Right lung (tissue), 10 donors: Measurements from ENCODE around the gene AHCYL2. TPM values are rescaled to one million over a fixed set of nuclear protein-coding genes. Genes with fewer than 3 reads are reported as not detected.

Experiments
- DNase-seq, 2 donors: peaks; one replicate each; pipeline ENCODE4 v3.0.0-alpha.2; 2013
- long read RNA-seq, 8 donors: transcript quantifications; one replicate each; lab custom pipeline, GENCODE V29; 2026
- polyA plus RNA-seq, 5 donors: library from polyadenylated mRNA; unstranded; fragments of 120-200 nt; gene quantifications; one replicate each; pipeline versions ENCODE4 v1.2.1 to v1.2.3, GENCODE V29; 2013; ENCODE audit warnings: inconsistent platforms in 1 of 5, low replicate concordance in 1 of 5; ENCODE audit not compliant: insufficient read length in 5 of 5, insufficient read depth in 1 of 5

The AHCYL2 gene
- polyA plus RNA-seq = 10 to 100 TPM; 15.9 to 20.8 (median 19.8) TPM
- long read RNA-seq, donor 1, partial matches to known transcripts = 11 of 11 reads
- long read RNA-seq, donor 1, other reads (novel, unspliced or antisense) = 0 of 11 reads
- long read RNA-seq, donor 2, full-length matches to known transcripts = 1 of 47 reads
- long read RNA-seq, donor 2, partial matches to known transcripts = 46 of 47 reads
- long read RNA-seq, donor 2, other reads (novel, unspliced or antisense) = 0 of 47 reads
- long read RNA-seq, donor 3 = 0 reads
- long read RNA-seq, donor 4, full-length matches to known transcripts = 1 of 1 reads
- long read RNA-seq, donor 4, partial matches to known transcripts = 0 of 1 reads
- long read RNA-seq, donor 4, other reads (novel, unspliced or antisense) = 0 of 1 reads
- long read RNA-seq, donor 5, full-length matches to known transcripts = 2 of 2 reads
- long read RNA-seq, donor 5, partial matches to known transcripts = 0 of 2 reads
- long read RNA-seq, donor 5, other reads (novel, unspliced or antisense) = 0 of 2 reads
- long read RNA-seq, donor 6, full-length matches to known transcripts = 3 of 3 reads
- long read RNA-seq, donor 6, partial matches to known transcripts = 0 of 3 reads
- long read RNA-seq, donor 6, other reads (novel, unspliced or antisense) = 0 of 3 reads
- long read RNA-seq, donor 7, partial matches to known transcripts = 54 of 54 reads
- long read RNA-seq, donor 7, other reads (novel, unspliced or antisense) = 0 of 54 reads
- long read RNA-seq, donor 8 = 0 reads

DNA sequence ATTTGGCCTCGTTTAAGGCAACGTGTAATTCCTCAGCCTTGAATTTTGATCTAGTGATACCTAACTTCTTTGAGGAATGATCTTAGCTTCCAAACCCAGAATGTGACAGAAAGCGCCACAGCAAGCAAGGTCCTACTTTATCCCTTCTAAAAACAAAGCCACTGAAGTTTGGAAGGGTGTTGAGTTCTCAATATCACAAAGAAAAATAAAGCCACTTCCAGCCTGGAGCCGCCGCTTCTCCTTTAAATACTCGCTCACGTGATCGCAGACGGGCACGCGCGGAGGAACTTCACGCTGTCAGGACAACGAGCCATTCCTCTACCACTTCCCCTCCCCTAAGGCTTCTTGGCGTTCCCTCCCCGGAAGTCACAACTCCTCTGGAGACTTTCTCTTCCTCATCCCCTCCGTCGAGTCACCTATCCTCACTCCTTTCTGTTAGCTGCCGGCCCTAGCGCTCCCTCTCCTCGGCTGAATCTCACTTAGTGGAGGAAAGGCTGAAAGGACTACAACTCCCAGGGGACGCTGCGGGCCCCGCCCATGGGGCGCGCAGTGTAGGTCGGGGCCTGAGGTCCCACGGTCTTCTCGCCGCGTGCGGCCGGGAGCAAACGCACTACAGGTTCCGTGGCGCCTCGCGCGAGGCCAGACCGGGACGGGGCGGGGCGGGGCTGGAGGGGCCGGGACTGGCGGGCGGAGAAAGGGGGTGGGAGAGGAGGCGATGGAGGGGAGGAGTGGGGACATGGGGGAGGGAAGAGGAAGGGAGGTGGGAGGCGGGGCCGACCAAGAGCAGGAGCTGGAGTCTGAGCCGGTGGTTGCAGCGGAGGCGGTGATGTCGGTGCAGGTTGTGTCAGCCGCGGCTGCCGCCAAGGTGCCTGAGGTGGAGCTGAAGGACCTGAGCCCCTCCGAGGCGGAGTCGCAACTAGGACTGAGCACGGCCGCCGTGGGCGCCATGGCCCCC is at the start of gene AHCYL2:
Gene AHCYL2 (plus strand): TSS at position 780 of the 955 bp plus-strand sequence.
- peak; percentile 98 to 99 for DNase-seq

DNA sequence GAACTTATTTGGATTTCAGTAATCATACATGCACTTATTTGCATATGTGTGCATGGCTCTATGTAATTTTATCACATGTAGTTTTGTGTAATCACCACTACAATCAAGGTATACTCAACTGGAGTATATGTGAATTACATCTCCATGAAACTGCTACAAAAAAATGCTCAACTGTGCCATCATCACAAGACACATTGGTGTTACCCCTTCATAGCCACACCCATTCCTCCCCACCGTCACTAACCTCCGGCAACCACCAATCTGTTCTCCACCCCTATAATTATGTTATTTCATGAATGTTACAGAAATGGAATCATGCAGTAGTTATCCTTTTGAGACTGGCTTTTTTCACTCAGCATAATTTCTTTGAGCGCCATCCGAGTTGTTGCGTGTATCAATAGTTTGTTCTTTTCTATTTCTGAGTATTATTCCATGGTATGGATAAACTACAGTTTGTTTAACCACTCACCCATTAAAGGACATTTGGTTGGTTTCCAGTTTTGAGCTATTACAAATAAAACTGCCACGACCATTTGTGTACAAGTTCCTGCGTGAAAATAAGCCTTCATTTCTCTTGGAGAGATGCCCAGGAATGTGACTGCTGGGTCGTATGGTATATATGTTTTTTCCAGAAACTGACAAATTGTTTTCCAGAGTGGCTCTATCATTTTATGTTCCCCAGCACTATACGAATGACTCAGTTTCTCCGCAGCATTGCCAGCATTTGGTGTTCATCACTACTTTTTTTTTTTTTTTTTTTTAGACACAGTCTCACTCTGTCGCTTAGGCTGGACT is 47.7 kb upstream of the AHCYL2 start:
- DNase-seq = no peak

DNA sequence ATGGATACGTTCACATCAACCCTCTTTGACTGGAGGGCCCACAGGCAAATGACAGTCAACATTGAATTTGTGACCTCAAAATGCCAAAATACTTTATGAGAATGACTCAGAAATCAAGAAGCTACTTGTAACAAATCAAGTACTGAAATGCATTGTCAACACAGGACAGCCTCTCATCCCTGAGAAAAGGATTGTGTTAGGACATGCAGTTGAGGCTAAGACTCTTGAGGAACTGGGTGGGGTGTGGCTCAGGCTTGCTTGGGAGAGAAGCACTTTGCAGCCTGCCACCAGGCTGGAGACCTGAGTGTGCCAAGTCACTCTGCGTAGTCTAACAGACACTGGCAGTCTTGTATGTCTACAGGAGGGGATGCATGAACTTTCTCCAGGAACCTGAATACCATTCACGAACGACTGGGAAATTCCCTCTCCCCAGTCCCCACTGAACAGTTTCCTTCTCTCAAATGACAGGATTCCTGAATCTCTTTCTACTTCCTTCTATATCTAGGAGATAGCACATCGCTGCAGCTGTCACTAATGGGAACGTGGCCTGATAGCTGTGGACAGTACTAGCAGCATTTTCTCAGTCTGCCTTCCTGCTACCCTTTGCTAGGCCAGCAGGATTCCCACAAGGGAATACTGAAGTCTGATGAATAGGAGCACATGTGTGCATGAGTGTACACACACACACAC is 39.7 kb upstream of the AHCYL2 start:
- DNase-seq = no peak

DNA sequence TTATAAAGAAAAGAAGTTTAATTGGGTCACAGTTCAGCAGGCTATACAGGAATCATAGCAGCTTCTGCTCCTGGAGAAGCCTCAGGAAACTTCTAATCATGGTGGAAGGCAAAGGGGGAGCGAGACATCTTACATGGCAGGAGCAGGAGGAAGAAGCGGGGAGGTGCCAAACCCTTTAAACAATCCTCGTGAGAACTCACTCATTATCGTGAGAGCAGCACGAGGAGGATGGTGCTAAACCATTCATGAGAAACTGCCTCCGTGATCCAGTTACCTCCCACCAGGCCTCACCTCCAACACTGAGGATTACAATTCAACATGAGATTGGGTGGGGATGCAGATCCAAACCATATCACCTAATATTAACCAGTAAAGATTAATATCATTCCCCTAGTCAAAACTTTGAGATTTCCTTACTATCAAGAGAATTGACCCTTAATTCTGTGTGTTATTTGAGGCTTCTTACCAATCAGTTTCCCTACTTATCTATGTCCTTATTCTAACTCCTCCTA is 38.0 kb upstream of the AHCYL2 start:
- DNase-seq = no peak

DNA sequence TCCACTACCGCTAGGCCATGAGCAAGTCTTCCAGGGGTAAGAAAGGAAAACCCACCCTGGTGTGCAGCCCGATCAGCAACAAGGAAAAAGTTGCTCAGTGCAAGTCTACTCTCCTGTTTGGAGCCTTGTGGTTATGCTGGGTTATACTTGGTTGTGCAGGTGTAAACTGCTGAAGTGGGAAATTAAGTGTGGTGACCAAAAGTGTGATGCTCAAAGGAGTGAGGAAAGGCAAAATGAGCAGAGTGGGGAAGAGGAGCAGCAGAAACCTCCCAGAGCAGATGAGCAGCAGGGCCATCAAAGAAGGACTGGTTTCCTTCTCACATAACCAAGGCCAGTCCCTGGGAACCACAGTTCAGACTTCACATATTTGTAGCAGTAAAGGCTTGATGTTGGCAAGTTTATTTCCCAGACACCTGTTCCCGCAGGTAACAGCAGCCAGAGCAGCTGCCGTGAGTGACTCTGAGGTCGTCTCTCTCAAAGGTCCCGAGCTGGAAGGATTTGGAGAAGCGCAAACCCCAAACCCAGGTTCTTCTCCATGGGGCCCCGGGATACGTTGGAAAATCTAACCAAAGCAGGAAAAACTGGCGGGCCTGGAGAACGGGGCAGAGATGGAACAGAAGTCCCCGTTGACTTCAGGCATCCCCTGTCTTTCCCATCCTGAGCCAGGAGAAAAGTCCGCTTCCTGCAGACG is 37.0 kb upstream of the AHCYL2 start:
- no peak for DNase-seq

DNA sequence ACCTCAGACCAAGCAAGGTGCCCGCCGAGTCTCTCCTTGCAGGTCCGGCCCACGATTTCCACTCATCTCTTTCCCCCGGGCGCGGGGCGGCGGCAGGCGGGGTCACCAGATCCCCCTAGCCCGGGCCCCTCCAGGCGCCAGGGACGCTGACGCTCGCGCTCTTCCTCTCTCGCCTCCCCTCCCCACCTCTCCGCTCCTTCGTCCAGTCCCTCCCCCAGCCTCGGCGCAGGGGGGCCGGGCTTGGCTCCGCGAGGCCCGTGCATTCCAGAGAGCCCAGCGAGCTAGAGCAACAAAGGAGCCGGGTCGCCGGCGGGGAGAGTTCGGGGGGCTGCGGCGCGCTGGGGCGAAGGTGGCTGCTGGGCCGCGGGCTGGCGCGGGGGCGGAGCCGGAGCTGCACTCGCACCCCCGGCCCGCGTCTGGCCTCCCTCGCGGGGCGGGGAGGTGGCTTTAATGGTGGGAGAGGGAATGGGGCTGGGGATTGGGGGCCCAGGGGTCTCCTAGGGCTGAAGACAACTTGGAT is 36.4 kb upstream of the AHCYL2 start, which contains the start of gene SMO:
Gene SMO (plus strand): TSS at position 262 of the 520 bp plus-strand sequence. CDS start 519 bp downstream, outside the sequence.
- peak; percentile 86 to 88 for DNase-seq

DNA sequence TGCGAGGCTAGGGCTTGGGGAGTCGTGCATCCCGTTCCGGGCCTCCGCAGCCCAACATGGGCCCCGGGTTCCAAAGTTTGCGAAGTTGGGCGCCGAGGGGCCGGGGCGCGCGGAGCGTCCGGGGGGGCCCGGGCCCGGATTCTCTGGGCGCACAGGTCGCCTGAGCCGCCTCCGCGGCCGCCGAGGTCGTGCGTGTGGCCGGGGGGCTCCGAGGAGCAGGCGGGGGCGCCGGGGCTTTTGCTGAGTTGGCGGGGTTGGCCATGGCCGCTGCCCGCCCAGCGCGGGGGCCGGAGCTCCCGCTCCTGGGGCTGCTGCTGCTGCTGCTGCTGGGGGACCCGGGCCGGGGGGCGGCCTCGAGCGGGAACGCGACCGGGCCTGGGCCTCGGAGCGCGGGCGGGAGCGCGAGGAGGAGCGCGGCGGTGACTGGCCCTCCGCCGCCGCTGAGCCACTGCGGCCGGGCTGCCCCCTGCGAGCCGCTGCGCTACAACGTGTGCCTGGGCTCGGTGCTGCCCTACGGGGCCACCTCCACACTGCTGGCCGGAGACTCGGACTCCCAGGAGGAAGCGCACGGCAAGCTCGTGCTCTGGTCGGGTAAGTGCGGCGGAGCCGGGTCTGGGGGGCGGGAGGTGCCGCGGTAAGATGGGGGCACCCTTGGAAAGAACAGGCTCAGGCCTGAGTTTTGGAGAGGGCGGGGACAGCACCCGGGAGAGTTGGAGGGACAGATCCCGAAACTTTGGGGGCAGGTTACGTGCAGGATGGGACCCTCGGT is 35.8 kb upstream of the AHCYL2 start:
- peak in 1 of 2 donors; percentile 33 for DNase-seq

DNA sequence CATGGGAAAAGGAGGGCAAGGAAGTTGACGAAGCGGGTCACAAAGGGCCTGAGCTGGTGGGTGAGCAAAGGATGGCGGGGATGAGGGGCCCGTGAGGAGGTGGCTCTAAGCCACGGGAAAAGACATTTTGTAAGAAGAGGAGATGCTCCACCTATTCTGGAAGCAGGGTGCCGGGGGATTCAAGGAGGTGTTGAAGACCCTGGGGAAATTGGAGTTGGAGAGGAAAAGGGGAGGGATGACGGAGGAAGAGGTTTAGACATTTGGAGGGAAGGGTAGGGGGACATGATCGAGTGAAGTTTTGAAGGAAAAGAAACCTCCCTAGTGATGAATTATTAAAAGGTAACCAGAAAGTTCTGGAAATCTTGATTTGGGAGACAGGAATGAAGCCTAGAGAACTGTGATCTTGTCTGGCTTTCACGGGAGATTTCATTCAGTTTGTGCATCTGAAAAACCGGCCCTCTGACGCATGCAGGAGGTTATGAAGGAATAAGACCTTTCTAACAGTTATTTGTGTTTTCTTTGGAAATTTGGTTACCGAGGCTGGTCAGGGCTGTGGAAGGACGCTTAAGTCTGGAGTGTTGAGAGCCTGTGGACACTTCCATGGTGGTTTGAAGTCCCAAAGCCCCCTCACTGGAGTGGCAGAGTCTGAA is 35.0 kb upstream of the AHCYL2 start:
- no peak for DNase-seq

DNA sequence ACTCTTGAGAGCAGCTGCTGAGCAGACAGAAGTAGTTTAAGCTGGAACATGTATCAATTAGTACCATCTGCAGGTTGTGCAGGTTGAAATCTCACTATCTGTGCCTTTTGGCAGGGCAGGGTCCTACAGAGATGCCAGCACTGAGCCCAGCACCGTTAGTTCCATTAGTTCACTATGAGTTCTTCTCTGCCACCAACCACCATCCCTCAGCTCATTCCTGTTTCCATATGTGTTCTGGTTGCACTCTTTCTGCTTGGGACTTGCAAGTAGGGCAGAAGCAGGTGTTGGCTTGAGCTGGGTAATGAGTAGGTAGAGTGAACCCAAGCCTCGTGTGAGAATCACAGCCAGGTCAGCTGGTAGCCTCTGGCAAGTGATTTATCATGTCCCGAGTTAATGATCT is 33.6 kb upstream of the AHCYL2 start:
- no peak for DNase-seq

DNA sequence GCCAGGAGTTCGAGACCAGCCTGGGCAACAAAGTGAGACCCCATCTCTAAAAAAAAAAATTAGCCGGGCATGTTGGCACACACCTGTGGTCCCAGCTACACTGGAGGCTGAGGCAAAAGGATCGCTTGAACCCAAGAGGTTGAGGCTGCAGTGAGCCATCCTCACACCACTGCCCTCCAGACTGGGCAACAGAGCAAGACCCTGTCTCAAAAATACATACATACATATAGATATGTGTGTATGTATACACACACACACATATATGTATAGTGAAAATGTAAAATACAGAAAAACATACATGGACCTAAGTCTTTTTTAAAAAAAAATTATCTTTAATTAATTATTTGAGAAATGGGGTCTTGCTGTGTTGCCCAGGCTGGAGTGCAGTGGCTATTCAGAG is 30.9 kb upstream of the AHCYL2 start:
- no peak for DNase-seq

DNA sequence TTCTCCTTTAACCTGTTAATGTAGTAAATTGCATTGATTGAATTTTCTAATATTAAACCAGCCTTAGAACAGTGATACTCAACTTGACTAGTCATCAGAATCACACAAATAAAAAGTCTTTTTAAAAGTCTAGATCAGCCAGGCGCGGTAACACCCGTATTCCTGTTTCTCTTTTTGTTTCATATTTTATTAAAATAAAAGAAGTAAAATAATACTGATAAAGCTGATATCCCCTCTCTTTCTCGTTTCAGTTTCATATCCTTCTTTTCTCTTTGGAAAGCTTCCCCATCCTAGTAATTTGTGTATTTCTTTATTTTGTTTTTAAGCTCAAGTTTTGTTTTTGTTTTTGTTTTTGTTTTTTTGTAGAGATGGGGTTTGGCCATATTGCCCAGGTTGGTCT is 27.1 kb upstream of the AHCYL2 start:
- no peak for DNase-seq

DNA sequence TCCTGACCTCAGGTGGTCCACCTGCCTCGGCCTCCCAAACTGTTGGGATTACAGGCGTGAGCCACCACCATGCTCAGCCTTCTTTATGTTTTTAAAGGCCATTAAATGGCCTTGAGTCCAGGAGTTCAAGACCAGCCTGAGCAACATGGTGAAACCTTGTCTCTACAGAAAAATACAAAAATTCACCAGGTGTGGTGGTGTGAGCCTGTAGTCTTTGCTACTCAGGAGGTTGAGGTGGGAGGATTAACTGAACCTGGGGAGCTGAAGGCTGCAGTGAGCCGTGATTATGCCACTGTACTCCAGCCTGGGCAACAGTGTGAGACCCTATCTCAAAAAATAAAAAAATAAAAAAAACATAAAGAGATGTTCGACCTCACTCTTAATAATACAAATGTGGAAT is 25.4 kb upstream of the AHCYL2 start:
- DNase-seq = no peak

DNA sequence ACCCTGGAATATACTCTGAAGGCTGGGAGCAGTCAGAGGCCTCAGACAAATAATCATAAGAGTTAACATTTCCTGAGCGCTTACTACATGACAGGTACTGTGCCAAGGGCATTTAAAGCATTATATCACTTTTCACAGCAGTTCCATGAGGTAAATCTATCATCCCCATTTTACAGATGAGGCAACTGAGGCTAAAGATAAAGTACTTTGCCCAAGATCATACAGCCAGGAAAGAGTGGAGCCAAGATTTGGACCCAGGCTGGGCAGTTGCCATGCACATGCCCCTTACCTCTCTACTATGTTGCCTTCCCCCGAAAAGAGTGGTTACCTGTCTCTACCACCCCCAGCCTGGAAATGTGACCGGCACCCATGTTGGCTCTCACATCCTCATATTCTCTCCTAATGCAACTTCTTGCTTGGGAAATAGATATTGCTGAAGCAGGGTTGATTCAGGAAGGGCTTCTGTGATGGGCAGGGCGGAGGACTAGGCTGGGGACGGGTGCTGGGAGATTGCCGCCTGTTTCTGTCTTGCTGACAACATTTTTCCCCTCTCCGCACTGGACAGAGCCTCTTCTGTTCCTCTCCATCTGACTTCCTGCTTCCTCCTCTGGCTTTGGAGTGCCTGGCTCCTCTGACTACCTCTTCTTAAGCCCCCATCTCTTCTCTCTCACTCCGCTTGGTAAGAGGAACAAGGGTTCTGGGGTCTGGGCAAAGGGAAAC is 22.6 kb upstream of the AHCYL2 start:
- no peak for DNase-seq

DNA sequence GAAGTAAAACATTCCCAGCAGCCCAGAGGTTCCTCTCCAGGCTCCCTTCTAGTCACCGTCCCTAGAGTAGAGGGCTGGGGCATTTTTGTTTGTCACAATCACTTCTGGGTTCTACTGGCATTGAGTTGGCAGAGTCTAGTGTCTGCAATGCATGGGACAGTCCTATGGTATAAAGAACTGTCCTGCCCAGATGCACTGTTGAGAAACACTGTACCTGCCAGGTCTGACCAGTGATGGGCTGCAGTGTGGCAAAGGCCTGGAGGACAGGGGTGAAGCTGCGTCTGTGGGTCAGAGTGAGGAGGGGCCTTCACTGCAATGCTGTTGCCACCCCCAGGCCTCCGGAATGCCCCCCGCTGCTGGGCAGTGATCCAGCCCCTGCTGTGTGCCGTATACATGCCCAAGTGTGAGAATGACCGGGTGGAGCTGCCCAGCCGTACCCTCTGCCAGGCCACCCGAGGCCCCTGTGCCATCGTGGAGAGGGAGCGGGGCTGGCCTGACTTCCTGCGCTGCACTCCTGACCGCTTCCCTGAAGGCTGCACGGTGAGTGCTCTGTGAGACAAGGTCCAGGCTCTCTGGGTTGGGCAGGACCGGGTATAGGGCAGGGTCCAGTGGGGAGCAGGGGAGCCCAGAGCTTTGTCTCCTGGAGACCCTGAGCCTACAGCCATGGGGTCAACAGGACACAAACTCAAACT is 21.6 kb upstream of the AHCYL2 start:
- no peak for DNase-seq

DNA sequence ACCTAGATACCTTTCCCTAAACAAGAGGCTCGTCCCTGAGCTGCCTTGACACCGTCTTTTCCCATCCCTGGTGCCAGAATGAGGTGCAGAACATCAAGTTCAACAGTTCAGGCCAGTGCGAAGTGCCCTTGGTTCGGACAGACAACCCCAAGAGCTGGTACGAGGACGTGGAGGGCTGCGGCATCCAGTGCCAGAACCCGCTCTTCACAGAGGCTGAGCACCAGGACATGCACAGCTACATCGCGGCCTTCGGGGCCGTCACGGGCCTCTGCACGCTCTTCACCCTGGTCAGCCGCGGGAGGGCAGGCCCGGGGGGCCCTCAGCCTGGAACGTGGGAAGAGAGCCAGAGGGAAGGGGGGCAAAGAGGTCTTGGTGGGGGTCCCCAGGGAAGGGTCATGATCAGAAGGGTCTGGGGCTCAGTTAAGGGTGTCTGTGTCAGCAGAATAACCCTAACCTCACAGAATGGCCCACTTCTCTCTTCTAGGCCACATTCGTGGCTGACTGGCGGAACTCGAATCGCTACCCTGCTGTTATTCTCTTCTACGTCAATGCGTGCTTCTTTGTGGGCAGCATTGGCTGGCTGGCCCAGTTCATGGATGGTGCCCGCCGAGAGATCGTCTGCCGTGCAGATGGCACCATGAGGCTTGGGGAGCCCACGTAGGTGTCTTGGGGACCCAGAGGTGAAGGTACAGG is 19.6 kb upstream of the AHCYL2 start:
- no peak for DNase-seq
